Thyroid gland (tissue), 4 donors: ENCODE data around the gene FNDC10.

Experiments
- POLR2A ChIP-seq, 2 donors: fragments of 450-650 bp; IDR thresholded peaks; one replicate each; pipeline ENCODE4 v1.6.1; 2017; ENCODE audit warnings: antibody characterized with exemption in 2 of 2, mild to moderate bottlenecking in 2 of 2, moderate library complexity in 1 of 2
- TF ChIP-seq, protein P1 (sequence below), 6 experiments: fragments of 200-600 bp in 3 of 6; fragments of 450-650 bp in 3 of 6; sonication (generic) in 3 of 6; IDR thresholded peaks; one replicate each; pipeline ENCODE4 v1.5.1; 2016 to 2019; ENCODE audit warnings: antibody characterized with exemption in 6 of 6, mild to moderate bottlenecking in 2 of 6, inconsistent platforms in 1 of 6, moderate library complexity in 1 of 6

DNA sequence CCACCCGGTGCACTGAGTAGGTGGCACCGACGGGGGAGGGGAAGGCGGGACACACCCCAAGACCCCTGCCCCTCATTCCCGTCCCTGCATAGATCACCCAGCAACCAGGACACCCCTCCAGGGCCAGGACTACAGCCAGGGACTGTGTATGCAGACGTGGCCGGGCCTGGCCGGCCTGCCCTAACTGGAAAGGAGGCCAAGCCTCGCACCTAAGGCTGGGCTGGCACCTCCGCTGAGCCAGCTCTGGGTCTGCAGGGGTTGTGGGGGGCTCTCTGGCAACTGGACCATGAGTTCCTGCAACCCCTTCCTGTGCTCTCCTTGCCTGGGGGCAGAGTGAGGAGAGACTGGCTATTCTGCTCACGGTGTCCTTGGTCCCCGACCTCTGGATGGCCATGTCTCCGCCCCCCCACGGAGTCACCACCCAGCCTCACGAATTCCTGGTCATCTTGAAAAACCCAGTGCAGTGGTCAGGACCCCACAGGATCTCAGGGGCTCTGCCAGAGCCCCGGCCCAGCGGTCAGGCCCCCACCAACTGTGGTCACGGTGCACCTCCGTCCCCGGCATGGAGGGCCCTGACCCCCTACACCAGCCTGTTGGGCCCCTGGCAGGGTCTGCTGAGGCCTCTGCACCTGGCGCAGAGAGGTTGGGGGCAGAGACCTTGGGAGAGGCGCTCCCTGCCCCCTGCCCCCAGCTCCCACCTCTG, 1.1 kb upstream of the FNDC10 start:
- TF ChIP-seq, protein P1, sequence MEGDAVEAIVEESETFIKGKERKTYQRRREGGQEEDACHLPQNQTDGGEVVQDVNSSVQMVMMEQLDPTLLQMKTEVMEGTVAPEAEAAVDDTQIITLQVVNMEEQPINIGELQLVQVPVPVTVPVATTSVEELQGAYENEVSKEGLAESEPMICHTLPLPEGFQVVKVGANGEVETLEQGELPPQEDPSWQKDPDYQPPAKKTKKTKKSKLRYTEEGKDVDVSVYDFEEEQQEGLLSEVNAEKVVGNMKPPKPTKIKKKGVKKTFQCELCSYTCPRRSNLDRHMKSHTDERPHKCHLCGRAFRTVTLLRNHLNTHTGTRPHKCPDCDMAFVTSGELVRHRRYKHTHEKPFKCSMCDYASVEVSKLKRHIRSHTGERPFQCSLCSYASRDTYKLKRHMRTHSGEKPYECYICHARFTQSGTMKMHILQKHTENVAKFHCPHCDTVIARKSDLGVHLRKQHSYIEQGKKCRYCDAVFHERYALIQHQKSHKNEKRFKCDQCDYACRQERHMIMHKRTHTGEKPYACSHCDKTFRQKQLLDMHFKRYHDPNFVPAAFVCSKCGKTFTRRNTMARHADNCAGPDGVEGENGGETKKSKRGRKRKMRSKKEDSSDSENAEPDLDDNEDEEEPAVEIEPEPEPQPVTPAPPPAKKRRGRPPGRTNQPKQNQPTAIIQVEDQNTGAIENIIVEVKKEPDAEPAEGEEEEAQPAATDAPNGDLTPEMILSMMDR (IDR thresholded peaks at IDR 0.05): no peak
- no peak for TF ChIP-seq POLR2A (IDR thresholded peaks at IDR 0.05)
